Mesodermal cell (in vitro differentiated cells): ENCODE data around the gene AHCYL2.
"Not testable (repeated sequence)": the region's sequence is repeated elsewhere in the genome, so short reads cannot be mapped to it uniquely, and the experiment has no call there.

Experiments
- H3K27ac ChIP-seq: 2 replicates; pipeline ENCODE4 v1.7.0; 2013; ENCODE audit warnings: mild to moderate bottlenecking, low read depth, low read length, moderate library complexity; ENCODE audit not compliant: severe bottlenecking
- H3K36me3 ChIP-seq: 2 replicates; pipeline ENCODE4 v1.7.1; 2013; ENCODE audit warnings: mild to moderate bottlenecking, low read length, moderate library complexity; ENCODE audit not compliant: control insufficient read depth, insufficient read depth
- H3K4me1 ChIP-seq: one replicate; pipeline ENCODE4 v1.7.1; 2013; ENCODE audit warnings: mild to moderate bottlenecking, low read length; ENCODE audit not compliant: insufficient read depth, control insufficient read depth, poor library complexity, severe bottlenecking
- H3K4me3 ChIP-seq: 2 replicates; pipeline ENCODE4 v1.7.0; 2013; ENCODE audit warnings: low read length, control low read depth, mild to moderate bottlenecking; ENCODE audit not compliant: insufficient read depth, poor library complexity, severe bottlenecking; ENCODE audit errors: extremely low read depth
- H3K9me3 ChIP-seq: 2 replicates; pipeline ENCODE4 v1.7.1; 2013; ENCODE audit warnings: mild to moderate bottlenecking, low read length, moderate library complexity; ENCODE audit not compliant: control insufficient read depth
- WGBS, 2 experiments: methylation state at CpG; one replicate each; pipeline ENCODE4 v1.1.5; 2013; ENCODE audit warnings: missing lambda C conversion rate in 2 of 2; ENCODE audit not compliant: insufficient coverage in 2 of 2; 5-methylcytosine and 5-hydroxymethylcytosine counted together

Gene AHCYL2

GRCh38 chr7:129443612-129444011 is 218.8 kb downstream of the AHCYL2 start:
- 67 to 91% methylated on average over 1 to 2 of the region's 2 CpGs for WGBS, 2 experiments

DNA sequence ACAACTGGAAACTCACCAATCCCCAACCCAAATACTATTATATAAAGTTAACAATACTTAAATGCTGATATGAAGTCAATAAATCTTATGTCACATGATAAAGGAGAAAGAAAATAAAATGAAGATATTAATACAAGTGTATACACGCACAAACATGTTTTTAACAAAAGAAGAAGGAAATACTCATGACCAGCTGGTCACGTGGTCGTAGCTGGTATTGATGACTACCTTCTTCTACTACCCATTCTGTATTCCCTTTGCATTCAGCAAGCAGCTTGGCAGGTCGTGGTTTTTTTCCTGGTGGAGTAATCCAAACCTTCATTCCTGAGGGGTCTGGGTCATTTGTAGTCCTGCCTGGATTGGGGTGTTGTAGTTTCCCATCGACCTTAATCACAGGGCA is 219.9 kb downstream of the AHCYL2 start:
- H3K27ac ChIP-seq, H3K4me1 ChIP-seq, H3K36me3 ChIP-seq, H3K9me3 ChIP-seq, H3K4me3 ChIP-seq: not testable (repeated sequence)
- WGBS, 2 experiments: 100% methylated on average over 1 of the region's 5 CpGs; no CpG with 5 or more reads in 1 of the 2 experiments

More at GRCh38 chr7:129443612-129444011, 218.8 kb downstream of the AHCYL2 start:
- no peak overlapping the region for H3K27ac ChIP-seq
- no peak overlapping the region for H3K4me3 ChIP-seq
- no peaks in the 10 kb centered on the region for H3K4me1 ChIP-seq
- peaks cover 8% of the 10 kb centered on the region for H3K9me3 ChIP-seq
- H3K36me3 ChIP-seq: no peaks in the 10 kb centered on the region

- not testable (repeated sequence) for H3K36me3 ChIP-seq, H3K4me1 ChIP-seq, H3K9me3 ChIP-seq, H3K27ac ChIP-seq, H3K4me3 ChIP-seq
- WGBS, 2 experiments: 40 to 50% methylated on average over 2 of the region's 2 CpGs
These were observed 222.1 kb downstream of the AHCYL2 start for GRCh38 chr7:129446925-129447324.

DNA sequence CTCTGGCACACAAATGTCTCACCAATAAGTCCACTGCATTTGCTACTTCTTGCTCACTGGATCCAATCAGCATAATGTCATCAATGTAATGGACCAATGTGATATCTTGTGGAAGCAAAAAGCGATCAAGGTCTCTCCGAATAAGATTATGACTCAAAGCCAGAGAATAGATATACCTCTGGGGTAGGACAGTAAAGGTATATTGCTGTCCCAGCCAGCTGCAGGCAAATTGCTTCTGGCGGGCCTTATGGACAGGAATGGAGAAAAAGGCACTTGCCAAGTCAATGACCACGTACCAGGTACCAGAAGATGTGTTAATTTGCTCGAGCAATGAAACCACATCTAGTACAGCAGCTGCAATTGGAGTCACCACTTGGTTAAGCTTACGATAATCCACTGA is 222.6 kb downstream of the AHCYL2 start:
- not testable (repeated sequence) for H3K27ac ChIP-seq, H3K4me1 ChIP-seq, H3K36me3 ChIP-seq, H3K9me3 ChIP-seq, H3K4me3 ChIP-seq
- WGBS, 2 experiments: 95% methylated on average over 6 of the region's 6 CpGs

GRCh38 chr7:129448608-129449007 is 223.8 kb downstream of the AHCYL2 start:
- not testable (repeated sequence) for H3K9me3 ChIP-seq, H3K4me1 ChIP-seq, H3K27ac ChIP-seq, H3K4me3 ChIP-seq, H3K36me3 ChIP-seq
- 100% methylated on average over 2 of the region's 2 CpGs for WGBS, 2 experiments

- Histone ChIP-seq H3K9me3 (peaks cover 8% of the 10 kb centered on the region), H3K27ac (no peak overlapping the region), H3K36me3 (peaks cover 14% of the 10 kb centered on the region), H3K4me1 (no peaks in the 10 kb centered on the region), H3K4me3 (no peak overlapping the region)
These were observed 225.5 kb downstream of the AHCYL2 start for GRCh38 chr7:129450295-129450694.

DNA sequence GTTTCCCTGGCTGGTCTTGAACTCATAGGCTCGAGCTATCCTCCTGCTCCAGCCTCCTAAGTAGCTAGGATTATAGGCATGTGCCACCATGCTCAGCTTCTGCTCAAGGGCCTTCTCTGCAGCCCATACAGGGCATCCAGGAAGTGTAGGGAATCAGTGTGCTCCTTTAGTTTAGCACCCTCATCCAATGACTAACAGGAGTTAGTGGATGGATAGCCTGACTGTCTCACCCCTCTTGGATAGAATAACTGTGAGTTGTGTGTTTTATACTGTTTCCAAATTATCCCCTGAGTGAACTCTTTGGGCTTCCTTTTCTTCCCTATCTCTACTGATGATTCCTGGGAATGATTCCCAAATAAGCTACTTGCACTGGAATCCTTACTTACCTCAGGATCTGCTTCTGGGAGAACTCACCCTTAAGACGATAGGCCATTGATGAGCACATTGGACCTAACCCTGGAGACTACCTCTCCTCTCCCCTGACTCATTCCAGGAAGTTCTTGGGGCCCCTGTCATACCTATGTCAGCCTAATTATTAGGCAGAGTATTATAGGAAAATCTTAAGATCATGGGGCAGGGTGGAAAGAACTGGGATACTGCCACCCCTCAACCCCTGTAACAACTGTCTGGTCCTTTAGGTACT is 227.9 kb downstream of the AHCYL2 start:
- H3K9me3 ChIP-seq: peaks cover 8% of the 10 kb centered on the region
- H3K36me3 ChIP-seq: peaks cover 21% of the 10 kb centered on the region
- no peaks in the 10 kb centered on the region for H3K4me1 ChIP-seq
- no peak overlapping the region for H3K4me3 ChIP-seq
- WGBS, 2 experiments: 70 to 100% methylated on average over 1 to 2 of the region's 2 CpGs
- no peak overlapping the region for H3K27ac ChIP-seq

DNA sequence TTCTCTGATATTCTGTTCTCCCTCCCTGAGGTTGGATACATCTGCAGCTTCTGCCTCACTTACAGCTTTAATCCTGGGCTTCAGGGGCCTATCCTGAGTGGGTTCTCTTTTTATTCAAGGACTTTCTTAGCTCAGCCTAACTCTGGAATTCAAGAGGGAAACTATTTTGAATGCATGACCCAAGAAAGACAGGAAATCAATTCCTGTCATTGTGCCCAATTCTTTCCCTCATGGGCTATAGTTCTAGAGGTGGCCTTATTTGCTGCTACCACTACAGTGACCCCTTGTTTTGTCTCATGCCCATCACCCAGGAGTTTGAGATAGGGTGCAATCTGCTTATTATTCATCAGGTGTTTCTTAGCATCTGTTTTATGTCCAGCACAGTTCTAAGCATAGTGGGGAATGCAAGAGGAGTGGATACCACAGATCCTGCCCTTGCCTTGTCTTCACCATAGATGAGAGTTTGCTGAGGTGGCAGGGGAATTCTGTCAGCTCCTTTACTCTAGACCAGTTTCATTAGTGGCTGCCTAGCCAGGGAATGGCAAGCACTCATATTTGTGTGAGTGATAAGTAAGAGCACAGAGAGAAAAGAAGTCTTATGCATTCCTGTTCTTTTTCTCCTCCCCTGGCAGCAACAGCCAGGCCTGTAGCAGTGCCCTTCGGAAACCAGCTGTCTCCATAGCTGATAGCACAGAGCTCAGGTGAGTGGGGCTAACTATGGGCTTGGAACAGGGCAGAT is 228.8 kb downstream of the AHCYL2 start:
- H3K4me1 ChIP-seq: no peaks in the 10 kb centered on the region
- no peaks in the 10 kb centered on the region for H3K9me3 ChIP-seq
- no peak overlapping the region for H3K4me3 ChIP-seq
- H3K27ac ChIP-seq: no peak overlapping the region
- H3K36me3 ChIP-seq: peaks cover 27% of the 10 kb centered on the region
- no CpG with 5 or more reads among the region's 1 CpG for WGBS, 2 experiments

- Histone ChIP-seq H3K4me1 (no peaks in the 10 kb centered on the region), H3K4me3 (no peak overlapping the region), H3K36me3 (peaks cover 29% of the 10 kb centered on the region), H3K9me3 (no peaks in the 10 kb centered on the region), H3K27ac (no peak overlapping the region)
- 56% methylated on average over 4 of the region's 4 CpGs for WGBS, 2 experiments
These were observed 229.4 kb downstream of the AHCYL2 start for GRCh38 chr7:129454249-129454551.

DNA sequence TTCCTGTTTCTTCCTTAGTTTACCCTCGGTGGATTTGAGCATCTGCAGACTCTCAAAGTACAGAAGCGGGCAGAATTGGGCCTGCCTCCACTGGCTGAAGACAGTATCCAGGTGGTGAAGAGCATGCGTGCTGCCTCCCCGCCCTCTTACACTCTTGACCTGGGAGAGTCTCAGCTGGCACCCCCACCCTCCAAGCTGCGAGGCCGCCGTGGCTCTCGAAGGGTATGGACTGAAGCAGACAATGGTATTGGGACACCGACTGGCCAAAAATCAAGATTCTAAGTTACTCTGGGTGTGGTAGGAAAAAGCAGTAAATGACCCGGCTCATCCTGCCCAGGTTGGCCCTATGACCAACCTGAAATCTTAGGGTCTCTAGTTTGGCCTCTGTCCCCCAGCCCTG is 231.6 kb downstream of the AHCYL2 start:
- H3K36me3 ChIP-seq: peaks cover 39% of the 10 kb centered on the region
- no peaks in the 10 kb centered on the region for H3K4me1 ChIP-seq
- no peak overlapping the region for H3K4me3 ChIP-seq
- no peak overlapping the region for H3K27ac ChIP-seq
- WGBS, 2 experiments: 99 to 100% methylated on average over 4 to 10 of the region's 10 CpGs
- no peaks in the 10 kb centered on the region for H3K9me3 ChIP-seq

DNA sequence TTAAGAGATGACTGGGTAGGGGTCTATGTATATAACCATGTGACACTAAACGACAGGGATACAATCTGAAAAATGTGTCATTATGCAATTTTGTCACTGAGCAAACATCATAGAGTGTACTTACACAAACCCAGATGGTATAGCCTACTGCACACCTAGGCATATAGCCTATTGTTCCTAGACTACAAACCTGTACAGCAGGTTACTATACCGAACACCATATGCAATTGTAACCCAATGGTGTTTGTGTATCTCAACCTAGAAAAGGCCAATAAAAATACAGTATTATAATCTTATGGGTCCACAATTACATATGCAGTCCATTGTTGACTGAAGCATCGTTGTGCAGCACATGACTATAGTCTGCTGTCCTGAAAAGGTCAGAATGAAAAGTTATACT is 232.3 kb downstream of the AHCYL2 start:
- WGBS, 2 experiments: 100% methylated on average over 1 of the region's 3 CpGs; no CpG with 5 or more reads in 1 of the 2 experiments
- H3K9me3 ChIP-seq: no peaks in the 10 kb centered on the region
- H3K4me1 ChIP-seq: no peaks in the 10 kb centered on the region
- H3K36me3 ChIP-seq: peaks cover 43% of the 10 kb centered on the region
- H3K27ac ChIP-seq: no peak overlapping the region
- H3K4me3 ChIP-seq: no peak overlapping the region
